ENCODE results near the gene AAK1.

AAK1 gene

DNA sequence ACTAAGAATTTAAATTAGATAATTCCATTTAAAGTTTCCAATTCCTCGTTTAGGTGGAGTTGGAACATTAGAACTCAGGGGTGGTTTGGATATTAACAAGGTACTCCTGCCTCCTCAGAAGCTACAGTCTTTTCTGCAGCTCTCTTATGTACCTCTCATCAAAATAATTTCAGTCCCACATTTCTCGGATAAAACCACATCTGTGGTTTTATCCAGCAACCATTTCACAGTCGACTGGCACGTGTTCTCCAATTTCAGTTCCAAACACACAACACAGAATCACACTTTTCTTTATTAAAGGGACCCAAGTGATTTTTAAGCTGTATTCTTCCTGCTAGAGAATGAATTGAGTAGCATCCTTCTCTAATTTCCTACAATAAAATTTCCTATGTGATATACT is 183.6 kb downstream of the AAK1 start:
- H3K9ac ChIP-seq (ENCODE audit: low read length), result no peak overlapping the region
- no peaks in the 10 kb centered on the region for H3K27me3 ChIP-seq (ENCODE audit: low read length)
- H3K27ac ChIP-seq (ENCODE audit: low read depth, low read length), result no peak overlapping the region
- TF ChIP-seq, protein P1, sequence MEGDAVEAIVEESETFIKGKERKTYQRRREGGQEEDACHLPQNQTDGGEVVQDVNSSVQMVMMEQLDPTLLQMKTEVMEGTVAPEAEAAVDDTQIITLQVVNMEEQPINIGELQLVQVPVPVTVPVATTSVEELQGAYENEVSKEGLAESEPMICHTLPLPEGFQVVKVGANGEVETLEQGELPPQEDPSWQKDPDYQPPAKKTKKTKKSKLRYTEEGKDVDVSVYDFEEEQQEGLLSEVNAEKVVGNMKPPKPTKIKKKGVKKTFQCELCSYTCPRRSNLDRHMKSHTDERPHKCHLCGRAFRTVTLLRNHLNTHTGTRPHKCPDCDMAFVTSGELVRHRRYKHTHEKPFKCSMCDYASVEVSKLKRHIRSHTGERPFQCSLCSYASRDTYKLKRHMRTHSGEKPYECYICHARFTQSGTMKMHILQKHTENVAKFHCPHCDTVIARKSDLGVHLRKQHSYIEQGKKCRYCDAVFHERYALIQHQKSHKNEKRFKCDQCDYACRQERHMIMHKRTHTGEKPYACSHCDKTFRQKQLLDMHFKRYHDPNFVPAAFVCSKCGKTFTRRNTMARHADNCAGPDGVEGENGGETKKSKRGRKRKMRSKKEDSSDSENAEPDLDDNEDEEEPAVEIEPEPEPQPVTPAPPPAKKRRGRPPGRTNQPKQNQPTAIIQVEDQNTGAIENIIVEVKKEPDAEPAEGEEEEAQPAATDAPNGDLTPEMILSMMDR (IDR thresholded peaks at IDR 0.05; ENCODE audit: insufficient read depth, low read length, poor library complexity, severe bottlenecking), result no peak
- no peak for TF ChIP-seq EZH2phosphoT487 (conservative IDR thresholded peaks at IDR 0.05; ENCODE audit: low read length)
- H3K9me2 ChIP-seq (replicated peaks; ENCODE audit: insufficient read depth, low read length), result no peaks in the 10 kb centered on the region
- no peaks in the 10 kb centered on the region for H3K9me3 ChIP-seq (ENCODE audit: insufficient read depth, low read length)
- H3K4me3 ChIP-seq (ENCODE audit: insufficient read depth, low read length, poor library complexity, severe bottlenecking), result no peak overlapping the region
- no peaks in the 10 kb centered on the region for H3K79me2 ChIP-seq (ENCODE audit: insufficient read depth, low read length)
- no peak overlapping the region for H2AFZ ChIP-seq (ENCODE audit: low read depth, low read length, severe bottlenecking)
- no peaks in the 10 kb centered on the region for H3F3A ChIP-seq (ENCODE audit: insufficient read depth)
- no peaks in the 10 kb centered on the region for H4K20me1 ChIP-seq (ENCODE audit: low read depth, low read length)
- no peaks in the 10 kb centered on the region for H3K36me3 ChIP-seq (ENCODE audit: low read length)
- H3K4me2 ChIP-seq (ENCODE audit: low read depth, low read length, poor library complexity, severe bottlenecking), result no peak overlapping the region

DNA sequence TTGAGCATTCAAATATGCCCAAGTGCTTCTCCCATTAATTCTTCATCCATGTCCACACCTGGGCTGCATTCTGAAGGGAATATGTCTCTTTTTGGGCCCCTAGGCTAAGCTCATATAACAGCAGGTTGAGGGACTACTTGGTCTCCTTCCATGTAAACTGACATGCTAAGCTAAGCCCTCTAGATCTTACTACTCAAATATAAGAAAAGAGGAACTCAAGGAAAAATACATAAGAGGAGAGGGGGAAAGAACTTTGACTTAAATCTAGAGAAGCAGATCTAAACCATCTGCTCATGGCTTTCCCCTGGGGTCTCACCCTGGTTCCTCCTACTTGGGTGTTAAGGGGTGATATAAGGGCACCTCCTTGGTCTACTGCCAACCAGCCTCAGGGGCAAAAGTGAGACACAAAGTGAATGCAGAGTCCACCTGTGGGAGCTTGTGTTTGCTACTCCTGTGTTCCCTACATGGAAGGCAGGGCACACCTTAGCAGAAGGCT is 186.5 kb downstream of the AAK1 start:
- H3K27ac ChIP-seq (ENCODE audit: low read depth, low read length), result no peak overlapping the region
- H3K9ac ChIP-seq (ENCODE audit: low read length), result no peak overlapping the region
- H3K27me3 ChIP-seq (ENCODE audit: low read length), result no peaks in the 10 kb centered on the region

DNA sequence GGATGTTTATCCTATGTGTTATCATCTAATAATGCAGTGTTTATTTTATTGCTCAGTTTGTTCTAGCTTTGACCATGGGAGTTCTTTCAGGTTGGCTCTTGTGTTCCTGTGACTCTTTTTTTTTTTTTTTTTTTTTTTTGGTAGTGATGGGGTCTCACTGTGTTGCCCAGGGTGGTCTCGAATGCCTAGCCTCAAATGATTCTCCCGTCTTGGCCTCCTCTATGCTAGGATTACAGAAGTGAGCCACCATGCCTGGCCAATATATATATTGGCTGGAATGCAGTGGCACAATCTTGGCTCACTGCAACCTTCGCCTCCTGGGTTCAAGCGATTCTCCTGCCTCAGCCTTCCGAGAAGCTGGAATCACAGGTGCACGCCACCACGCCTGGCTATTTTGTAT is 187.4 kb downstream of the AAK1 start:
- Histone ChIP-seq H3K27me3 (ENCODE audit: low read length) (no peaks in the 10 kb centered on the region), H3F3A (ENCODE audit: insufficient read depth) (no peaks in the 10 kb centered on the region), H4K20me1 (ENCODE audit: low read depth, low read length) (no peaks in the 10 kb centered on the region), H3K9me2 (replicated peaks; ENCODE audit: insufficient read depth, low read length) (no peaks in the 10 kb centered on the region), H2AFZ (ENCODE audit: low read depth, low read length, severe bottlenecking) (no peak overlapping the region), H3K79me2 (ENCODE audit: insufficient read depth, low read length) (no peaks in the 10 kb centered on the region), H3K9me3 (ENCODE audit: insufficient read depth, low read length) (no peaks in the 10 kb centered on the region), H3K4me3 (ENCODE audit: insufficient read depth, low read length, poor library complexity, severe bottlenecking) (no peak overlapping the region), H3K4me2 (ENCODE audit: low read depth, low read length, poor library complexity, severe bottlenecking) (no peak overlapping the region), H3K36me3 (ENCODE audit: low read length) (no peaks in the 10 kb centered on the region), H3K27ac (ENCODE audit: low read depth, low read length) (no peak overlapping the region), H3K9ac (ENCODE audit: low read length) (no peak overlapping the region)
- no peak for TF ChIP-seq EZH2phosphoT487 (conservative IDR thresholded peaks at IDR 0.05; ENCODE audit: low read length)
- TF ChIP-seq, protein P1 (IDR thresholded peaks at IDR 0.05; ENCODE audit: insufficient read depth, low read length, poor library complexity, severe bottlenecking), result no peak

More for the DNA sequence above, 186.5 kb downstream of the AAK1 start:
- Histone ChIP-seq H3K36me3 (ENCODE audit: low read length) (no peaks in the 10 kb centered on the region), H2AFZ (ENCODE audit: low read depth, low read length, severe bottlenecking) (no peak overlapping the region), H3K9me3 (ENCODE audit: insufficient read depth, low read length) (no peaks in the 10 kb centered on the region), H4K20me1 (ENCODE audit: low read depth, low read length) (no peaks in the 10 kb centered on the region), H3K4me3 (ENCODE audit: insufficient read depth, low read length, poor library complexity, severe bottlenecking) (no peak overlapping the region), H3K4me2 (ENCODE audit: low read depth, low read length, poor library complexity, severe bottlenecking) (no peak overlapping the region), H3F3A (ENCODE audit: insufficient read depth) (no peaks in the 10 kb centered on the region), H3K9me2 (replicated peaks; ENCODE audit: insufficient read depth, low read length) (no peaks in the 10 kb centered on the region), H3K79me2 (ENCODE audit: insufficient read depth, low read length) (no peaks in the 10 kb centered on the region)
- TF ChIP-seq, protein P1 (IDR thresholded peaks at IDR 0.05; ENCODE audit: insufficient read depth, low read length, poor library complexity, severe bottlenecking), result no peak
- TF ChIP-seq EZH2phosphoT487 (conservative IDR thresholded peaks at IDR 0.05; ENCODE audit: low read length), result no peak
